K562 (cell line): ENCODE results near the gene AQR. TPM values are rescaled to one million over a fixed set of nuclear protein-coding genes. Genes with fewer than 3 reads are reported as not detected.

Experiments used
- ATAC-seq: fragments of 200-7000 bp; cut with Tn5 transposase; 3 replicates; pipeline ENCODE4 v1.9.1; 2020; ENCODE audit warnings: moderate library complexity
- BruUV-seq: library from RNA; stranded (reverse); fragments of 400-500 nt; replicated peaks from 2 replicates; lab custom pipeline; 2021; lab: Mats Ljungman, UMichigan
- CTCF ChIA-PET: fragments of 300-600 bp; formaldehyde crosslinking; extraction: SDS; loops from one replicate; lab custom pipeline; 2021; ENCODE audit warnings: low intra/inter-chr PET ratio; lab: Yijun Ruan, JAX
- POLR2A ChIA-PET: fragments of 300-600, 350-650 bp; sonication (Branson Sonifier 250); formaldehyde crosslinking; extraction: SDS; loops from one replicate; lab custom pipeline; 2021; ENCODE audit warnings: antibody characterized with exemption, inconsistent platforms; lab: Yijun Ruan, JAX
- DNase-seq, 4 experiments: peaks; one replicate each; pipeline versions ENCODE4 v3.0.0 to v3.0.0-alpha.2; 2011 to 2018; ENCODE audit warnings: low spot score in 3 of 4, mixed read lengths in 3 of 4; ENCODE audit errors: extremely low read depth in 1 of 4
- FAIRE-seq: peaks from 2 replicates; lab custom pipeline; 2011; peaks lifted over from hg19 to GRCh38; lab: Jason Lieb, UNC
- H2AFZ ChIP-seq: 2 replicates; pipeline ENCODE4 v1.6.0; 2011; ENCODE audit warnings: low read depth, low read length, control low read depth, inconsistent platforms
- H3K27ac ChIP-seq: fragments of 200-600 bp; 3 replicates; pipeline ENCODE4 v1.8.0; 2011; ENCODE audit warnings: low read depth, mild to moderate bottlenecking, control low read depth, inconsistent platforms, low read length, moderate library complexity, mixed read lengths; ENCODE audit errors: extremely low read depth
- H3K27me3 ChIP-seq, 2 experiments: fragments of 300-600 bp in 1 of 2; 2 replicates in 1 of 2; 3 replicates in 1 of 2; pipeline versions ENCODE4 v1.6.0 to v1.8.0; 2011; ENCODE audit warnings: inconsistent platforms in 2 of 2, low read length in 2 of 2, mild to moderate bottlenecking in 1 of 2, mixed read lengths in 1 of 2, moderate library complexity in 1 of 2; ENCODE audit not compliant: control insufficient read depth in 2 of 2, insufficient read depth in 2 of 2
- H3K36me3 ChIP-seq: fragments of 300-600 bp; 3 replicates; pipeline ENCODE4 v1.8.0; 2011; ENCODE audit warnings: mild to moderate bottlenecking, low read length, inconsistent platforms; ENCODE audit not compliant: control insufficient read depth, insufficient read depth
- H3K4me1 ChIP-seq, 2 experiments: fragments of 200-600 bp in 1 of 2; replicated peaks in 1 of 2; 2 replicates in 1 of 2; 3 replicates in 1 of 2; pipeline versions ENCODE4 v1.5.1 to v1.8.0; 2011; ENCODE audit warnings: inconsistent platforms in 2 of 2, low read length in 2 of 2, mild to moderate bottlenecking in 1 of 2, mixed read lengths in 1 of 2, moderate library complexity in 1 of 2; ENCODE audit not compliant: control insufficient read depth in 2 of 2, insufficient read depth in 2 of 2
- H3K4me2 ChIP-seq: 2 replicates; pipeline ENCODE4 v1.6.1; 2011; ENCODE audit warnings: low read length, control low read depth, inconsistent platforms, mixed read lengths; ENCODE audit not compliant: insufficient read depth
- H3K4me3 ChIP-seq: fragments of 200-600 bp; sonication (generic), shearing (Covaris generic); 2 replicates; pipeline ENCODE4 v1.5.1; 2016; ENCODE audit warnings: control low read depth, inconsistent platforms
- H3K79me2 ChIP-seq: fragments of 200-600 bp; 3 replicates; pipeline ENCODE4 v1.8.0; 2011; ENCODE audit warnings: low read length, inconsistent platforms; ENCODE audit not compliant: control insufficient read depth, insufficient read depth
- H3K9ac ChIP-seq, 2 experiments: 2 replicates each; pipeline versions ENCODE4 v1.6.0 to v1.6.1; 2011; ENCODE audit warnings: low read depth in 2 of 2, low read length in 2 of 2, control low read depth in 1 of 2, inconsistent platforms in 1 of 2, mild to moderate bottlenecking in 1 of 2, mixed read lengths in 1 of 2; ENCODE audit not compliant: insufficient read depth in 1 of 2
- H3K9me1 ChIP-seq: one replicate; pipeline ENCODE4 v1.6.0; 2011; ENCODE audit warnings: inconsistent platforms, mild to moderate bottlenecking, low read length, moderate library complexity; ENCODE audit not compliant: control insufficient read depth, insufficient read depth
- H3K9me3 ChIP-seq: replicated peaks from 2 replicates; pipeline ENCODE4 v1.5.1; 2011; ENCODE audit warnings: low read depth, low read length, inconsistent platforms; ENCODE audit not compliant: control insufficient read depth, insufficient read depth
- H4K20me1 ChIP-seq: replicated peaks from 2 replicates; pipeline ENCODE4 v1.6.1; 2011; ENCODE audit warnings: low read length, inconsistent platforms, mixed read lengths; ENCODE audit not compliant: control insufficient read depth, insufficient read depth
- AFF1 ChIP-seq, 2 experiments: fragments of 450-650 bp; IDR thresholded peaks; 2 replicates each; pipeline ENCODE4 v1.6.1; 2018; ENCODE audit warnings: mild to moderate bottlenecking in 2 of 2, low read depth in 1 of 2; ENCODE audit not compliant: partially characterized antibody in 2 of 2
- SMAD3 ChIP-seq: fragments of 450-650 bp; formaldehyde crosslinking; conservative IDR thresholded peaks from 2 replicates; pipeline ENCODE4 v1.4.0; 2020; ENCODE audit warnings: mild to moderate bottlenecking
- WGBS: fragments of 100-300 bp; shearing (Covaris generic); methylation state at CpG from one replicate; pipeline ENCODE4 v1.1.6; 2016; ENCODE audit warnings: low coverage, mixed read lengths; ENCODE audit not compliant: insufficient coverage; ENCODE audit errors: missing lambda C conversion rate; 5-methylcytosine and 5-hydroxymethylcytosine counted together
- in situ Hi-C: fragments of 300-500 bp; cut with MboI; formaldehyde crosslinking; loops from 4 replicates; pipeline ENCODE4 v1.15.0; 2018; ENCODE audit warnings: inconsistent platforms, mixed read lengths
- intact Hi-C: fragments of 100-400 bp; cut with micrococcal nuclease; formaldehyde crosslinking; loops from 2 replicates; pipeline ENCODE4 v1.14.2; 2022
- polyA plus RNA-seq, 8 experiments: library from polyadenylated mRNA; depleted of rRNA in 4 of 8; stranded (reverse) in 5 of 8; unstranded in 3 of 8; fragments of >200 nt; fragmentation: Nextera tagmentation in 2 of 8; fragmentation: Illumina TruSeq in 1 of 8; extraction: Ambion mirVana in 2 of 8; extraction: Trizol in 1 of 8; gene quantifications; 2 replicates each; pipeline versions ENCODE4 v1.2.1 to v1.2.3, GENCODE V29; 2011 to 2014; ENCODE audit warnings: inconsistent platforms in 1 of 8, missing spikeins in 1 of 8
- total RNA-seq, 7 experiments: library from RNA; depleted of rRNA in 6 of 7; stranded (reverse); fragments of >200 nt in 6 of 7; fragmentation: Illumina TruSeq in 2 of 7; extraction: Trizol in 2 of 7; gene quantifications; 2 replicates each; pipeline versions ENCODE4 v1.2.1 to v1.2.3, GENCODE V29; 2011 to 2021; ENCODE audit warnings: low replicate concordance in 1 of 7

The AQR gene
- total and polyA plus RNA-seq, 9 of the 15 experiments (the other 6 are each of a cell fraction or from before 2014, with no cell fraction given) = 22.0 to 62.9 (median 39.3) TPM

- Histone ChIP-seq H3K9me3 (no peaks in the 10 kb centered on the region), H3K36me3 (peaks cover 60% of the 10 kb centered on the region), H3K4me2 (no peak overlapping the region), H3K4me1 (no peaks in the 10 kb centered on the region), H3K9me1 (no peaks in the 10 kb centered on the region), H3K79me2 (no peaks in the 10 kb centered on the region), H3K9ac (no peak overlapping the region), H4K20me1 (no peaks in the 10 kb centered on the region), H3K4me3 (no peak overlapping the region), H3K27ac (no peak overlapping the region), H2AFZ (no peak overlapping the region), H3K27me3 (no peaks in the 10 kb centered on the region)
- DNase-seq (no peak), ATAC-seq (no peak), FAIRE-seq (no peak)
- TF ChIP-seq AFF1 (IDR thresholded peaks at IDR 0.05; ENCODE audit: low read depth in 1 of 2, partially characterized antibody in 2 of 2) (peak in 1 of 2 experiments; percentile 97), SMAD3 (CRISPR knock-in tag) (no peak)
- POLR2A ChIA-PET = no interaction called here
- CTCF ChIA-PET = no interaction called here
- in situ Hi-C loops = no loop called here
- intact Hi-C loops = no loop called here
- BruUV-seq = no TSS peak
- 86% methylated on average over 2 of the region's 2 CpGs for WGBS
These were observed 100.4 kb downstream of the AQR start for GRCh38 chr15:34869110-34869509.
